Stimulated activated CD8-positive, alpha-beta memory T cell treated with anti-CD3 and anti-CD28 coated beads, Interleukin-12 subunit alpha, Interleukin-12 subunit beta, amount 100 ng/mL, for 4 hours (primary cell): Measurements from ENCODE around the gene UBP1.
"Not testable (repeated sequence)": the region's sequence is repeated elsewhere in the genome, so short reads cannot be mapped to it uniquely, and the experiment has no call there.

Experiments used
- DNase-seq: peaks from one replicate; pipeline ENCODE4 v3.0.0-alpha.2; 2020; ENCODE audit warnings: low read depth

UBP1 gene

DNA sequence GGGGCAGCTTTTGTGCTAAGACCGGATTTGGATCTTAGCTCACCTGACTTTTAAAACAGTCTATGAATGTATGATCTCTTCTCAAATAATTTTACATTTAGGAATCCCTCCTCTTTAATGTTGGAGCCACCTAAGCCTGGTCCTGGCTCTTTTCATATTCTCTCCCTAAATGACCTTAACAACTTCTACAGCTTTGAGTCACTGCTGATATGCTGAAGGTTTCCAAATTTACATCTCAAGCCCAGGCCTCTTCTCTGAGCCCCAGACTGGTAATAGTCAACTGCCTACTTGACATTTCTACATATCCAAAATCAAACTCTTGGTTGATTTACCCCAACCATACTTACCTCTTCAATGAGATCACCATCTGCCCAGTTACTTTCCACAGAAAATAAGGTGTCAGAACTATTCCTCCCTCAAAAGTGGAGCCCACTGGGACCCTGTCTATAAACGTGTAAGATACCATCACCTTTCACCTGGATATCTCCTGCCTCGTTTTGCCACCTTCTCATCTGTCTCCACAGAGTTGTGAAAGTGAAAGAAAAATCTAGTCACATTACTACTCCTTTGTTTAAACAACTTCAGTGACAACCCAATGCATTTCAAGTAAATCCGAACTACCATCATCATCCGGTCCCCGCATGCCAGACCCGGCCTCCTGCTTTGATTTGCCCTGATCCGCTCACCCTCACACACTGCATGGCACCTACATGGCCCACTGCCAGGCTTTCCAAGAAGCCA is 48.8 kb downstream of the UBP1 start:
- DNase-seq = no peak

DNA sequence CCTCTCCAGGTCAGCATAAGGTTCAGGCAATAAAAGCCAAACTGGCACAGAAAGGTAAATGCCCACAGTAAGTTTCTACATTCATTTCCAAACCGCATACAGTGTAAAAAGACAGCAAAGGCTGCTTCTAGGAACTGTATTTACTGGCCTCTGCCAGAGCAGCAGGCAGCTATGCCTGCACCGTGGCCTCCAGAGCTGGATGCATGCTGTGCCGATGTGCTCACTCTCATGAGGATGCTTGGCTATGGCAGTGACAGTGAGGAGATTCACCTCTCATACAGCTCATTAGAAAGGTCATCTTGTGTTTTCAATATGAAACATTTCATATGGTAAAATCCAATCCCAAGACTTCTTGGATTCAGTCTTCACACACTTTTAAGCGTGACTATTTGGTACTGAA is 50.3 kb downstream of the UBP1 start:
- DNase-seq = no peak

DNA sequence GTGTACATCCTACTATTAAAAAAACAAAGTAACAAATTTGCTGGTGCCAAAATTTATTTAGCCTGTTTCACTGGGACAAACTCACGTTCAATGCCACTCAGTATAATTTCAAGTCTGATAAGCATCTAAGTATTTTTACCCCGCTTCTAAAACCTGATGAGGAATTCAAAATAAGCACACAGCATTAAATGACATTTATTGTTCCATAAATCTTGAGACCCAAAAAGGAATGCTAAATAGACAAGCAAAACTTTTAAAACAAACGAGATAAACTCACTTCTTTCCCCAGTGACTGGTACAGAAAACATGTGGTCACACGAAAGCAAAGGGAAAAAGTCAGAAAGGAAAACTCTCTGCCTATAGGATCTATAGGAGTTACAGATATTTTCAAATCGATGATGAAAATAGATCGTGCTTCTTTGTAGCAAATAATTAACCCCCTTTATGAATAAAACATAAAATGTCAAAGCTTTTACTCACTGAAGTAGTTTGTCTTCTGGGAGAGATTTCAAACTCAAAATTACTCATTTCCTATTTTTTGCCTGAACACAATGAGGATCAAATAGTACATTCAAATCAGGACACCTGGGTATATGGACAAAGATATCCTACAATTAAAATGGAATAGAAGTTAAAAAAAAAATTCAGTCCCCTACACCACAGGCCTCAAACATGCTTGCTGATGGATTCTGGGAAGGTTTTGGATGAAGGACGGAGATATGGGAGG is 51.7 kb downstream of the UBP1 start:
- no peak for DNase-seq

DNA sequence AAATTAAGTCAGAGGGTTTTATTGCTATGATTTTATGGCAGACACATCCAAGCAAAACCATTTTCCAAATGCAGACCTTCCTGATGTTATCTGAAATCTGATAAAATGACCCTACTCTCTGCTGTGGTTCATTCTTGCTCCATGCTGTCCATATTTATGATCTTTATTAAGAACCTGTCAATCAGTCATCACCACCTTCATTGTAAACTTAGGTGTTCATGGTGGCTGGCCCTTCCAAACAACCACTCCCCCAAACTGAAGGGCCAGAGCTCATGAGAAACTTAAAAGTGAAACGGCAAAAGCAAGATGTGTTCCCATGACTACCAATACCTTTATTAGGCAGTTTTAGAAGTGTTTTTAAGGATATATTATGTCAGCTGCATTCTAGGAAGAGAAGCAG is 53.6 kb downstream of the UBP1 start:
- DNase-seq = no peak

DNA sequence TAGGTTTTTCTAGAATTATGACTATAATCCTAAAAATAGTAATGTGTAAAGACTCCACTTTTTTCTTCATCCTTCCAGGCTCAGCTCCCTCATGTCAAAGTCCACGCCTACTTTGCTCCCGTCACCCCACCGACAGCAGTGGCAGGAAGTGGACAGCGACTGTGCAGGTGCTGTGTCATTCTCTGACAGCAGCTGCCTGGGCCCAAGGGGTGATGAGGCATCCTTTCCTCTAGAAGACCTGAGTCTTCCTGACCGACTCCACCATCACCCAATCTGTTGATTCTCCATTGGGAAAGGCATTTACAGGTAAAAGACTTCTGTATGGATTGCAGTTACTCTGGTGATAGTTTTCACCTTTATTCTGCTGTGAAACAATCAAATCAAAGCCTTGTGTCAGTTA is 54.8 kb downstream of the UBP1 start:
- DNase-seq = no peak

DNA sequence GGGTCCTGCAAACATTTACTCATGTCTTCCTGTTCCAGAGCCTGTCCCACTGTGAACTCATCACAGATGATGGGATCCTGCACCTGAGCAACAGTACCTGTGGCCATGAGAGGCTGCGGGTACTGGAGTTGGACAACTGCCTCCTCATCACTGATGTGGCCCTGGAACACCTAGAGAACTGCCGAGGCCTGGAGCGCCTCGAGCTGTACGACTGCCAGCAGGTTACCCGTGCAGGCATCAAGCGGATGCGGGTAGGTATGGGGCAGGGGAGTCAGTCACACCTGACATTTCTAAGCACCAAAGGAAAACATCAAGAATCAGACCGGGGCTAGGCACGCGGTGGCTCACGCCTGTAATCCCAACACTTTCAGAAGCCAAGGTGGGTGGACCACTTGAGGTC is 56.3 kb downstream of the UBP1 start:
- no peak for DNase-seq

DNA sequence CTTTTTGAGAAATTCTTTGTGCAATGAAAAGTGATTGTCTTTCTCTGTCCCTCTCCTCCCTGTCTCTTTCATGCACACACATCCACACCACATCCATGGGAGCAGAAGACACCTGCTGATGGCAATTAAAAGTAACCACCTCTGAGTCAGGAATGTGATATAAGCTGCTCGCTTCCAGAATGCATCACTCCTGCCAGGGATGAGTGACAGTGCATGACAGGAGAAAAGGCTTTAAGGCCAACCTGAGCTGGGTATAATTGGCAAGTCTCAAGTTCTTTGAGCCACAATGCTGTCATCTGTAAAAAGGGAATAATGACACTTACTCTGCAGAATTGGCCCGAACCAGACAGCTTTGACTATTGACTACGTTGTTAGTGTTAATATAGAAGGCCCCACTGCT is 59.6 kb downstream of the UBP1 start:
- DNase-seq = no peak

DNA sequence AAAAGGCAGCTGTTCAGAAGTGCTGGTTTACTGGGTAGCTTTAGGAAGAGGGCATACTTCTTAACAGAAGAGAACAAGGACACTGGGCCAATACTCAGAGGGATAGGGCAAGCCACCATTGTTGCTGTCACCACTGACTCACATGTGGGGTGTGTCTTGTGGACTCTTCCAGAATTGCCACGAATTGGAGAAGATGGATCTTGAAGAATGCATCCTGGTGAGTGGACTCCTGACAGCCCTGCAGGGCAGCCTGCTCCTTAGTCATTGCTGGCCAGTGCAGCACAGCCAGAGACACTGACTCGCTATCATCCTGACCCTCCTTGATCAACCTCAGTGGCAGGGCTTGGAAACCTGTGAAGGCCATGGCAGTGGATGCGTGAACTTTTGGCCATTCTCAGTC is 62.3 kb downstream of the UBP1 start:
- no peak for DNase-seq

DNA sequence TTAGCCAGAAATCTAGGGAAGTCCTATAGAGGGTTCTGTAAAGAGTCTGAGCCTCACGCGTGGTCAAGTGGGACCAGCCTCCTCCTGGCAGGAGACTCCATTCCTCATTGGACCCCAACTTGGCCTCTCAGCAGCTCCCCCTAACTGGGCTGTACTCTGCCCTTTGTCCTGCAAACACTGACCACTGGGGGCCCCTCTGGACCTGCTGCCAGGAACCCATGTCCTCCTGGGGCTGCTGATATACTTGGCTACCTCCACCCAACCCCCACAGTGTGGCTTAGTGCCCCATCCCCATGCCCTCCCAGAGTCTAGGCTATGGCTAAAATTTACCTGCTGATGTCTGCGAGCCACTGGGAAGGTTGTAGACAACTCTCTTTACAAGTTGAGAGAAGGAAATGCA is 62.7 kb downstream of the UBP1 start:
- no peak for DNase-seq

DNA sequence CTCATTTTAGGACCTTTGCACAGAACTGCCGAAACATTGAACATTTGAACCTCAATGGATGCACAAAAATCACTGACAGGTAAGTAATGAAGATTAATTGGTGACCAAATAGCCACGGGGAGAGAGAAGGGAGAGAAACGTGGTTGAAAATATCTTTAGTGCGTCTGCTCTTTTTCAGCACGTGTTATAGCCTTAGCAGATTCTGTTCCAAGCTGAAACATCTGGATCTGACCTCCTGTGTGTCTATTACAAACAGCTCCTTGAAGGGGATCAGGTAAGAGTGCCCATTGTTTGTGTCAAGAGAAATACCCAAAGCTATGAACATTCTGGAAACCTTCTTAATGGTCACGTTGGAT is 67.1 kb downstream of the UBP1 start:
- DNase-seq = no peak

DNA sequence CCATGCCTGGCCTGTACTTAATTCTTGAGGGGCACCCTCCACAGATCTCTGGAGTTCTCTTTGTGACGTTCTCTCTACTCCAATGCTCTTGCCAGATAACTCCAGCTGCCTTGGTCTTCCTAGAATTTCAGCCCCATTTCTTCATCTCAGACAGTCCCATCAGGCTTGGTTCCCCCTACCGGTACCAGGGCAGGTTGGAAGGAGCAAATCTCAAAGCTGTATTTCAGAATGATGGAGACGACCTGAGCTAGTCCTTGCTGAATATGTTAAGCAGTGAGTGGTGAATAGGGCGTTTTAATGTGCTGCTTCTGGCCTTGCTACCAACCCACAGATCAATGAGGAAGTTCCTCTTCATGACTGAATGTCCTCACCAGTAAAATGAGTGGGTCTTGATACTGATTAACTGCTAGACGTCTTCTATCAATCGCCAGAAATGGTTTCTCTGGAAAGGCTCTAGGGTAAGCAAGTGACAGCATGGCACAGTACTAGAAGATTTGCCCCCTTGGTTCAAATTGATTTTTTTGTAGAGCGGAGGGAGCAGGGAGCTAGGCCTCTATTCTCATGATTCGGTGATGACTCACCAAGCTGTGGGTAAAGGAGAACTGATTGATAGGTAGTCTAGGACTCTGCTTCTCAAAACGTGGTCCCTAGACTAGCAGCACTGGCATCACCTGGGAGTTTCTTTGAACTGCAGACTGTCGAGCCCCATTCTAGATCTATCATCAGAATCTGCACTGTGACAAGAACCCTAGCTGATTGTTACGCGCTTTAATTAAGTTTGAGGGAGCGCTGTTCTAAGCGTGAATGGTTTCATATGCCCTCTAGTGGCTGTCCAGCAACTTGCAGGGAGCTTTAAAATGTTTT is 67.8 kb downstream of the UBP1 start:
- no peak for DNase-seq

DNA sequence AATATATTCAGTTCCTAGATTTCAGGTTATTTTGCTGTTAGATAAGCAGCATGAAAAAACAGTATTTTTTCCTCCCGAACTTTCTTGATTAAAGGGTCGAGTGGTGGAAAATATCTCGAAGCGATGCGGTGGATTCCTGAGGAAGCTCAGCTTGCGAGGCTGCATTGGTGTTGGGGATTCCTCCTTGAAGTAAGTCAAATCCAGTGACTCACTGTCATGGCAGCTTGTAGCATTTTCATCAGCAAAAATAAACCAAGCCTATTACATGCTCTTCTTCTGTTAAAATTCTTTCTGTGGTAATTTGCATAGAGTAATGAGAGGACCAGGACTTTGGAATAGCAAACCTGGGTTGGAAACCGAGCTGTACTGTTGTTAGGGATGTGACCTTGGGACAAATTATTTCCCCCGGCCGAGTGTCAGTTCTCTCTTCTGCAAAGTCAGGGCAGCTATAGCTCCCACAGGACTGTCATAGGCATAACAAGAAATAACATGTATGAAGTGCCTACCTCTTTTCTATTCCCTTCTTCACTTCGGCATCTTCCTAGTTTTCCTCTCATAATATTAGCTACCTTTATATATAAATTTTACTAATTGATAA is 75.6 kb downstream of the UBP1 start:
- no peak for DNase-seq

DNA sequence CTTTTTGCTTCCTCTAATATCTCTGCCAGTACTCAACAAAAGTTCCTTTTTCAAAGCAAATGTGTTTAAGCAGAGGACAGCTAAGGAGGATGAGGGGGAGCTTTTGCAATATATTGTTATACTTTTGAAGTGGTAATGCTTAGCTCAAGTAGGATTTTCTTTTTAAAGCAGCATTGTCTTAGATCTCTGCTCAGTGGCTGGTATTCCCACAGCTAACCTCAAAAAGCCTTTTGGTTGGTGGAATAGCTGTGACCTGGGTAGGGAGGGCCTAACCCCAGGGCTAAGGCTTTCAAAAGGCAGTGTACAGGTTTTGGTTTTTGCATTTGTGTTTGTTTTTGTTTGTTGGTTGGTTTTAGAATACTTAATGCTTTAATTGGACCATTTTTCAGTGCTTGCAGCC is 76.1 kb downstream of the UBP1 start:
- DNase-seq = no peak

DNA sequence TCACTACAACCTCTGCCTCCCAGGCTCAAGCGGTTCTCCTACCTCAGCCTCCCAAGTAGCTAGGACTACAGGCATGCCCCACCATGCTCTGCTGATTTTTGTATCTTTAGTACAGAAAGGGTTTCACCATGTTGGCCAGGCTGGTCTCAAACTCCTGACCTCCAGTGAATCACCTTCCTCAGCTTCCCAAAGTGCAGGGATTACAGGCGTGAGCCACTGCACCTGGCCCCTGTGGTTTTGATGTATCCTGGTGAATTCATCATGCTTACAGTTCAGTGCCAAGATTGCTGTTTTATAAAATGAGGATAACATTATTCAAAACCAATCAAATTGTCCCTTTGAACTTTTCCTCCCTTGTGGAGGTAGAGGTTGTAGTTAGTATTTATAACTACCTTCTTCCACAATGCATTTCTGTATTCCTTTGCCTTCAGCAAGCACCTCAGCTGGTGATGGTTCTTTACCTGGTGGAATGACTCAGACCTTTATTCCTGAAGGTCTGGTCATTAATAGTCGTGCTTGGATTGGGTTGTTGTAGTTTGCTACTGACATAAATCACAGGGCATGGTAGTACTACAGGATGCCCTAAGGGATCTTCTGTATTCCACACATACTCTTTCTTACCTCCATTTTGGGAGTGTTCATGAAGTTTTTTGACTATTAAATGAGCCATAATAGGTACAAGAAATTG is 76.9 kb downstream of the UBP1 start:
- DNase-seq = no peak

DNA sequence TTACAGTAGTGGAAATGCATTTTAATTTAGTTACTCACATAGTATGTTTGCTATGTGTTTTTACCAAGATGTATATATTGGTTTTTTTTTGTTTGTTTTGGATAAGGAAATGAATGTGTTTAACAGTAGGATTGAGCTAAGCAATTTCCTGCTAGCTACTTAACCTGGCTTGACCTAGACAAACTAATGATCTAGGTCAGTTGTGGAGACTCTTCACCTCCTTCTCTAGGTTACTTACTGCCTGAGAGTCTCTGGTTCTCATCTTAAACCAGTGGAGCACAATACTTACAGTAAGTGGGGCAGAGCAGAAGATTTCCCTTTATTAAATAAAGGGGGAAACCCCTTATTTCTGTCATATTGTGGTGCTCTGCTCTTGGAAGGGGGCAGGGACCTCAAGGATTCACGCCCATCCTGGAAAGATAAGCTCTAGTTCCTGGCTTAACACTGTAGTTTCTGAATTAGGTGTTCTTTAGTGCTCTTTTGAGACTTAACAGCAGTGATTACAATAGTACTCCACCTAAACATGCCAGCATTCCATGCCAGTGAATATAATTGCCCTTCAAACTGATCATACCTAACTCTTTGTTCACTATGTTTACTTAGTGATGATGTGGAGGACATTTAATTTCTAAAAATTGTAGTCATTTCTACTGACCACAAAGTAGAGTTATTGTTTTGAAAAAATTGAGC is 79.9 kb downstream of the UBP1 start:
- DNase-seq = no peak

DNA sequence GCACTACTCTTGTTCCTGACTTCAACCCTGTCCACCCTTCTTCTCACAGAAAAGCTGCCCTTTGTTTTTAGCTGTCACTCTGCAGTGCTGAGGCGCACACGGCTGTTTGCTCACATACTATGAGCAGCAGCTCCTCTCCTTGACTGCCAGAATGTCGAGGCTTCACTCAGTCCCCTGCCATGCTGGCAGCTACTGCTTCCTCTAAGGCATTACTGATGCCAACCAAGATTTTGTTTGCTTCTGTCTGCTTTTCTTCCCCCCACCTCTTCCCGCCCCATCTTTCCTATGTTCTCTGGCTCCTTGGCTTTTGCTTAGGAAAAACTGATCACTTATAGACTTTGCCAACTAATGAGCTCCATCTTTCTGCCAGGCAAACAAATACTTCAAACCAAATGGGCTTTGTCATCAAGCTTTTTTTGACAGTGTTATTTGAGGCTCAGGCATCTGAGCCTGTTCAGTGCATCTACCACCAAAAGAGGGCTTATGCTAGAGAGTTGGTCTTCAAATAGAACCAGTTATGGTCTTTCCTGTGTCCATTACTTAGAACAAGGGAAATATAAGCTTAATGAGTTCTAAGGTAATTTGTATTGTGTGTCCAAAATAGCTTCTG is 81.9 kb downstream of the UBP1 start:
- no peak for DNase-seq

DNA sequence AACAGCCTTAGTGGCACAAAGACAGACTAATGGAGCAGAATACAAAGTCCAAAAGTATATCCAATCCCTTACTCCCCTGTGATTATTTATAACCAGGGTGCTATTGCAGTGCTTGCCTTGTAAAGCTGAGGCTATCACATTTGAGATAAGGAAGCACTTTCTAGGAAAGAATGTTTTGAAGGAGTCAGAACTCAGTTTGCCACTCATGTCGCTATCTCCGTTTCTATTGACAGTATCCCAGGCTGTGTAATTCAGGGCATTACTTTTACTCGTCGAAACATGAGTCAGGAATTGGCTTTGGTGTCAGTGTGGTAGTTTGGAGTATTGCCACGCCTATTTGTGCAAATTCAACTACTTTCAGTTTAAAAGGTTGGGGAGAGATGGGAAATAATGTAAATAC is 84.6 kb downstream of the UBP1 start:
- no peak for DNase-seq

DNA sequence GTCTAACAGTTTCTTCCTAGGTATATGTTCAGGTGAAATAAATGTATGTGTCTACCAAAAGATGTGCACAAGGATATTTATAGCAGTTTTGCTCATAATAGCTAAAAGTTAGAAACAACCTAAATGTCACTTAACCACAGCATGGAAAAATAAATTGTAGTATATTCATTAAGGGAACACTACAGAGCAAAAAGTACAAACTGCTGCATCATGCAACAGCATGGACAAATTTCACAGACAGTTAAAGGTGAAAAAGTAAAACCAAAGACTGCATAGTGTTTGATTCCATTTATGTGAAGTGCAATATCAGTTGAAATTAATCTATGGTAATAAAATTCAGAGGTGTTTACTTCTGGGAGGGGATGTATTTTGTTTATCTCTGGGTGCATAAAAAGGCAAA is 100.4 kb downstream of the UBP1 start:
- DNase-seq = no peak

DNA sequence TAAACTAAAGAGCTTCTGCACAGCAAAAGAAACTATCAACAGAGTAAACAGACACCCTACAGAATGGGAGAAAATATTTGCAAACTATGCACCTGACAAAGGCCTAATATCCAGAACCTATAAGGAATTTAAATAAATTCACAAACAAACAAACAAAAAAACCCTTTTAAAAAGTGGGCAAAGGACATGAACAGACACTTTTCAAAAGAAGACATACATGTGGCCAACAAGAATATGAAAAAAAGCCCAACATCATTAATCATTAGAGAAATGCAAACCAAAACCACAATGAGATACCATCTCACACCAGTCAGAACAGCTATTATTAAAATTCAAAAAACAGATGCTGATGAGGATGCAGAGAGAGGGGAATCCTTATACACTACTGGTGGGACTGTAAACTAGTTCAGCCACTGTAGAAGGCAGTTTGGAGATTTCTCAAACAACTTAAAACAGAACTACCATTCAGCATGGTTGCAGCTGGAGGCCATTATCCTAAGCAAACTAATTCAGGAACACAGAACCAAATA is 101.2 kb downstream of the UBP1 start:
- DNase-seq = not testable (repeated sequence)
